H1 (cell line): Measurements from ENCODE around the gene PHF23. TPM values are rescaled to one million over a fixed set of nuclear protein-coding genes. Genes with fewer than 3 reads are reported as not detected.

ENCODE experiments used
- BACH1 ChIP-seq: IDR thresholded peaks from 2 replicates; pipeline ENCODE4 v1.6.1; 2012; ENCODE audit warnings: low read length, improper control_type of control experiment
- BCL11A ChIP-seq, 2 experiments: IDR thresholded peaks; one replicate each; pipeline ENCODE4 v1.6.1; 2011; ENCODE audit warnings: low read depth in 2 of 2, low read length in 2 of 2, mild to moderate bottlenecking in 2 of 2
- BRCA1 ChIP-seq: IDR thresholded peaks from 2 replicates; pipeline ENCODE4 v1.6.1; 2012; ENCODE audit warnings: low read depth, low read length, improper control_type of control experiment
- CBX5 ChIP-seq: fragments of 300-800, 300-1000 bp; sonication (generic); IDR thresholded peaks from 2 replicates; pipeline ENCODE4 v1.7.1; 2016; ENCODE audit warnings: antibody characterized with exemption, low read length, low read depth
- CBX8 ChIP-seq: fragments of 300-800, 300-1000 bp; sonication (generic); IDR thresholded peaks from 2 replicates; pipeline ENCODE4 v1.7.1; 2016; ENCODE audit warnings: low read depth, low read length, borderline replicate concordance
- CREB1 ChIP-seq: IDR thresholded peaks from 2 replicates; pipeline ENCODE4 v1.6.1; 2012; ENCODE audit warnings: inconsistent platforms
- EGR1 ChIP-seq: IDR thresholded peaks from 2 replicates; pipeline ENCODE4 v1.6.1; 2011; ENCODE audit warnings: low read depth, low read length, borderline replicate concordance
- FOSL1 ChIP-seq: IDR thresholded peaks from 2 replicates; pipeline ENCODE4 v1.6.1; 2011; ENCODE audit warnings: mild to moderate bottlenecking, low read depth, low read length, moderate library complexity; ENCODE audit not compliant: insufficient read depth
- GABPA ChIP-seq: IDR thresholded peaks from 2 replicates; pipeline ENCODE4 v1.6.1; 2011; ENCODE audit warnings: mild to moderate bottlenecking, low read length, moderate library complexity, borderline replicate concordance; ENCODE audit not compliant: insufficient read depth
- GTF2F1 ChIP-seq: IDR thresholded peaks from 2 replicates; pipeline ENCODE4 v1.6.1; 2012; ENCODE audit warnings: low read depth, low read length, improper control_type of control experiment, borderline replicate concordance
- JUND ChIP-seq: IDR thresholded peaks from 2 replicates; pipeline ENCODE4 v1.6.1; 2011; ENCODE audit warnings: mild to moderate bottlenecking, improper control_type of control experiment, low read length
- KDM4A ChIP-seq: IDR thresholded peaks from one replicate; pipeline ENCODE4 v1.7.1; 2012; ENCODE audit warnings: low read depth, mild to moderate bottlenecking, moderate library complexity, low read length, inconsistent platforms; ENCODE audit not compliant: severe bottlenecking
- KDM5A ChIP-seq: fragments of 200-600 bp; IDR thresholded peaks from 2 replicates; pipeline ENCODE4 v1.7.1; 2012; ENCODE audit warnings: mild to moderate bottlenecking, low read length, inconsistent platforms, mixed read lengths
- NANOG ChIP-seq: IDR thresholded peaks from 2 replicates; pipeline ENCODE4 v1.6.1; 2011; ENCODE audit warnings: low read length, low read depth, mild to moderate bottlenecking, inconsistent platforms; ENCODE audit not compliant: insufficient read depth, poor library complexity, severe bottlenecking
- POLR2A ChIP-seq, 2 experiments: IDR thresholded peaks; 1 replicate in 1 of 2; 2 replicates in 1 of 2; pipeline ENCODE4 v1.6.1; 2011; ENCODE audit warnings: low read depth in 2 of 2, low read length in 2 of 2, mild to moderate bottlenecking in 2 of 2; ENCODE audit errors: control extremely low read depth in 1 of 2
- RNF2 ChIP-seq: fragments of 200-900, 300-1000 bp; sonication (generic); IDR thresholded peaks from 2 replicates; pipeline ENCODE4 v1.7.1; 2016; ENCODE audit warnings: borderline replicate concordance, low read depth, mild to moderate bottlenecking, antibody characterized with exemption, low read length; ENCODE audit not compliant: poor library complexity, severe bottlenecking; ENCODE audit errors: missing control alignments
- SAP30 ChIP-seq: fragments of 300-600 bp; sonication (generic); IDR thresholded peaks from 2 replicates; pipeline ENCODE4 v1.7.1; 2012; ENCODE audit warnings: low read length, moderate library complexity, mild to moderate bottlenecking, inconsistent platforms; ENCODE audit not compliant: insufficient read depth, insufficient replicate concordance
- SIN3A ChIP-seq, 2 experiments: IDR thresholded peaks in 1 of 2; conservative IDR thresholded peaks in 1 of 2; 2 replicates each; pipeline ENCODE4 v1.6.1; 2011 to 2012; ENCODE audit warnings: low read length in 2 of 2, improper control_type of control experiment in 1 of 2, low read depth in 1 of 2, mild to moderate bottlenecking in 1 of 2
- SIRT6 ChIP-seq: IDR thresholded peaks from one replicate; pipeline ENCODE4 v1.7.1; 2012; ENCODE audit warnings: low read length, inconsistent platforms
- SIX5 ChIP-seq: IDR thresholded peaks from 2 replicates; pipeline ENCODE4 v1.6.1; 2011; ENCODE audit warnings: mild to moderate bottlenecking, low read depth, low read length
- SUZ12 ChIP-seq: fragments of 200-600 bp; sonication (generic); IDR thresholded peaks from 2 replicates; pipeline ENCODE4 v1.6.1; 2012; ENCODE audit warnings: mild to moderate bottlenecking, inconsistent platforms, low read length, moderate library complexity, mixed read lengths
- polyA plus RNA-seq, 7 experiments: library from polyadenylated mRNA; depleted of rRNA in 3 of 7; stranded (reverse) in 5 of 7; unstranded in 2 of 7; fragments of >200 nt in 5 of 7; fragments of 200-250 nt in 2 of 7; gene quantifications; 1 replicate in 5 of 7; 2 replicates in 1 of 7; 4 replicates in 1 of 7; pipeline versions ENCODE4 v1.2.1 to v1.2.3, GENCODE V29; 2011 to 2013; ENCODE audit warnings: missing spikeins in 2 of 7, mixed read lengths in 2 of 7
- total RNA-seq: library from RNA; stranded (reverse); fragmentation: NEBNext Ultra II Directional; extraction: Animal tissue kit (Norgen Biotek cat#: 25700); gene quantifications from 2 replicates; pipeline ENCODE4 v1.2.1, GENCODE V29; 2021
- TF ChIP-seq, protein P1 (sequence below): IDR thresholded peaks from 2 replicates; pipeline ENCODE4 v1.6.1; 2012; ENCODE audit warnings: inconsistent platforms

The PHF23 gene
- total and polyA plus RNA-seq, 2 of the 8 experiments (the other 6 are each of a cell fraction or from before 2014, with no cell fraction given), result 47.5 to 62.8 TPM

DNA sequence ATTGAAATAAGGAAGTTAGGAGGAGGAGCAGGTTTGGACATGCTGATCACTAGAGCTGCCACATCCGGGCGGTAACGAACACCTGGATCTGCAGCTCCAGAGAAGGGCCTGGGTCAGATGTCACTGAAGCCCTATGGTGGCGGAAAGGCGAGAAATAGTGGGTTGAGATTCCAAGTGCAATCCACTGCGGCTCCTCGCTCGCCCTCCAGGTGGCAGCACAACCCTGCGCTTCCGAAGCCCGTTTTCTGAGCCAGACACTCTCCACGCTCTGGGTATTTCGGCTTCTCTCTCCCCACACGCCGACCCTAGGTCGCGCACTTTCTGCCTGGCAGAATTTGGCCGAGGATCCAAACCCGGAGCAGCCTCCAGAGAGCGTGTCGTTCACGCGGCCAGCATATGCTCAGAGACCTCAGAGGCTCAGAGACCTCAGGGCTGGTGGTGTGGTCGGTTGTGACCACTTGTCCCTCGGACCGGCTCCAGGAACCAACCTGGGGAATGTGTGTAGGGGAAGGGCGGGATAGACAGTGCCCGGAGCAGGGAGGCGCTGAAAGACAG lies 41.3 kb upstream of the PHF23 start (continued):
- no peak for TF ChIP-seq GTF2F1
- TF ChIP-seq CBX8, result no peak
- TF ChIP-seq JUND, result no peak; the same call in 1 of the 2 replicates
- TF ChIP-seq CREB1, result peak; percentile 71
- TF ChIP-seq, protein P1, sequence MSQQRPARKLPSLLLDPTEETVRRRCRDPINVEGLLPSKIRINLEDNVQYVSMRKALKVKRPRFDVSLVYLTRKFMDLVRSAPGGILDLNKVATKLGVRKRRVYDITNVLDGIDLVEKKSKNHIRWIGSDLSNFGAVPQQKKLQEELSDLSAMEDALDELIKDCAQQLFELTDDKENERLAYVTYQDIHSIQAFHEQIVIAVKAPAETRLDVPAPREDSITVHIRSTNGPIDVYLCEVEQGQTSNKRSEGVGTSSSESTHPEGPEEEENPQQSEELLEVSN, result peak; percentile 44; the same call in 1 of the 2 replicates
- TF ChIP-seq NANOG, result no peak
- TF ChIP-seq KDM5A, result no peak
- no peak for TF ChIP-seq BRCA1
- TF ChIP-seq BACH1, result peak; percentile 80
- TF ChIP-seq SIRT6, result no peak
- TF ChIP-seq EGR1, result no peak
- TF ChIP-seq KDM4A, result peak; percentile 45
- TF ChIP-seq BCL11A (IDR thresholded peaks at IDR 0.05; ENCODE audit: low read depth in 2 of 2, low read length in 2 of 2), result no peak
- no peak for TF ChIP-seq GABPA
- TF ChIP-seq CBX5, result no peak
- no peak for TF ChIP-seq RNF2
- no peak for TF ChIP-seq SUZ12
- TF ChIP-seq FOSL1, result no peak
- peak in 1 of 2 experiments; percentile 79; a peak in 2 of 3 replicates for TF ChIP-seq POLR2A (IDR thresholded peaks at IDR 0.05; ENCODE audit: control extremely low read depth in 1 of 2, low read depth in 2 of 2, low read length in 2 of 2)
- no peak for TF ChIP-seq SAP30
- peak; percentile 63 to 86; a peak in 3 of 4 replicates for TF ChIP-seq SIN3A (conservative IDR thresholded peaks at IDR 0.05 in 1 of 2, IDR thresholded peaks at IDR 0.05 in 1 of 2; ENCODE audit: low read depth in 1 of 2, low read length in 2 of 2)
- no peak for TF ChIP-seq SIX5
